Vagina (tissue), 2 donors: ENCODE measurements around the gene SLC3A2. TPM values are rescaled to one million over a fixed set of nuclear protein-coding genes. Genes with fewer than 3 reads are reported as not detected.

Experiments used
- DNase-seq, 2 donors: peaks; one replicate each; pipeline ENCODE4 v3.0.0-alpha.2; 2017; ENCODE audit errors: extremely low spot score in 2 of 2
- H3K27ac ChIP-seq: fragments of 200-600 bp; sonication (generic); one replicate; pipeline ENCODE4 v1.5.1; 2019
- H3K27me3 ChIP-seq: fragments of 200-600 bp; sonication (generic); one replicate; pipeline ENCODE4 v1.5.1; 2019
- H3K36me3 ChIP-seq, 2 donors: fragments of 200-600 bp; sonication (generic); one replicate each; pipeline ENCODE4 v1.5.1; 2017 to 2019
- H3K4me1 ChIP-seq: fragments of 200-600 bp; sonication (generic); one replicate; pipeline ENCODE4 v1.5.1; 2019
- H3K4me3 ChIP-seq, 2 donors: fragments of 200-600 bp; sonication (generic); 1 replicate in 1 of 2; 2 replicates in 1 of 2; pipeline ENCODE4 v1.5.1; 2016 to 2019
- H3K9me3 ChIP-seq: fragments of 200-600 bp; sonication (generic); one replicate; pipeline ENCODE4 v1.5.1; 2019
- CTCF ChIP-seq, 3 experiments: fragments of 450-650 bp in 2 of 3; fragments of 200-600 bp in 1 of 3; sonication (generic) in 1 of 3; IDR thresholded peaks; one replicate each; pipeline ENCODE4 v1.5.1; 2017 to 2019; ENCODE audit warnings: antibody characterized with exemption in 3 of 3, mild to moderate bottlenecking in 2 of 3, moderate library complexity in 2 of 3
- POLR2A ChIP-seq, 2 donors: fragments of 450-650 bp; IDR thresholded peaks; one replicate each; pipeline ENCODE4 v1.6.1; 2017; ENCODE audit warnings: antibody characterized with exemption in 2 of 2, mild to moderate bottlenecking in 2 of 2, moderate library complexity in 2 of 2
- POLR2AphosphoS5 ChIP-seq, 2 donors: sonication (generic); formaldehyde crosslinking; IDR thresholded peaks; one replicate each; pipeline ENCODE4 v1.9.0; 2017; ENCODE audit warnings: antibody characterized with exemption in 2 of 2, mild to moderate bottlenecking in 2 of 2, low read depth in 1 of 2; ENCODE audit not compliant: insufficient read depth in 1 of 2
- intact Hi-C: fragments of 100-400 bp; cut with DNase I; formaldehyde crosslinking; loops from one replicate; pipeline ENCODE4 v1.15.1; 2023
- total RNA-seq: library from RNA; depleted of rRNA; stranded (reverse); fragments of >200 nt; gene quantifications from one replicate; pipeline ENCODE4 v1.2.3, GENCODE V29; 2016

Gene SLC3A2
- total RNA-seq, 1 donor from 2014 or later = 169 TPM

- no peak overlapping the region for H3K27ac ChIP-seq
- H3K4me1 ChIP-seq = no peaks in the 10 kb centered on the region
- no peak overlapping the region for H3K4me3 ChIP-seq
- no peaks in the 10 kb centered on the region for H3K36me3 ChIP-seq
- H3K9me3 ChIP-seq = no peaks in the 10 kb centered on the region
- no peak for DNase-seq
- TF ChIP-seq POLR2A (IDR thresholded peaks at IDR 0.05) (no peak), POLR2AphosphoS5 (IDR thresholded peaks at IDR 0.05; ENCODE audit: insufficient read depth in 1 of 2, low read depth in 1 of 2) (no peak), CTCF (IDR thresholded peaks at IDR 0.05) (no peak)
- H3K27me3 ChIP-seq = no peaks in the 10 kb centered on the region
- intact Hi-C loops = loop anchor here (5.0 kb wide), 1 partner anchor 77 kb away; the partner anchor contains the start of gene TMEM179B
These were observed 16.9 kb upstream of the SLC3A2 start for GRCh38 chr11:62863687-62864335.

GRCh38 chr11:62865635-62866034 is 15.1 kb upstream of the SLC3A2 start:
- no peak for DNase-seq
- Histone ChIP-seq H3K36me3 (no peaks in the 10 kb centered on the region), H3K9me3 (no peaks in the 10 kb centered on the region), H3K27me3 (no peaks in the 10 kb centered on the region), H3K27ac (no peak overlapping the region), H3K4me3 (no peak overlapping the region), H3K4me1 (no peaks in the 10 kb centered on the region)
- intact Hi-C loops = no loop called here
- TF ChIP-seq POLR2A (IDR thresholded peaks at IDR 0.05) (no peak), CTCF (IDR thresholded peaks at IDR 0.05) (no peak), POLR2AphosphoS5 (IDR thresholded peaks at IDR 0.05; ENCODE audit: insufficient read depth in 1 of 2, low read depth in 1 of 2) (no peak)

GRCh38 chr11:62874851-62875250 is 5.8 kb upstream of the SLC3A2 start:
- Histone ChIP-seq H3K4me3 (no peak overlapping the region), H3K27me3 (no peaks in the 10 kb centered on the region), H3K4me1 (peaks cover 12% of the 10 kb centered on the region), H3K27ac (no peak overlapping the region), H3K9me3 (no peaks in the 10 kb centered on the region), H3K36me3 (no peaks in the 10 kb centered on the region)
- TF ChIP-seq POLR2AphosphoS5 (IDR thresholded peaks at IDR 0.05; ENCODE audit: insufficient read depth in 1 of 2, low read depth in 1 of 2) (no peak), POLR2A (IDR thresholded peaks at IDR 0.05) (no peak), CTCF (IDR thresholded peaks at IDR 0.05) (no peak)
- intact Hi-C loops = no loop called here
- DNase-seq = no peak

- intact Hi-C loops = no loop called here
- Histone ChIP-seq H3K9me3 (no peaks in the 10 kb centered on the region), H3K4me3 (no peak overlapping the region), H3K27me3 (no peaks in the 10 kb centered on the region), H3K27ac (no peak overlapping the region), H3K36me3 (no peaks in the 10 kb centered on the region), H3K4me1 (peaks cover 17% of the 10 kb centered on the region)
- TF ChIP-seq POLR2AphosphoS5 (IDR thresholded peaks at IDR 0.05; ENCODE audit: insufficient read depth in 1 of 2, low read depth in 1 of 2) (no peak), CTCF (IDR thresholded peaks at IDR 0.05) (no peak), POLR2A (IDR thresholded peaks at IDR 0.05) (no peak)
- no peak for DNase-seq
These were observed 4.8 kb upstream of the SLC3A2 start for GRCh38 chr11:62875698-62876478.

GRCh38 chr11:62876712-62877111 is 4.0 kb upstream of the SLC3A2 start:
- H3K27ac ChIP-seq = no peak overlapping the region
- H3K9me3 ChIP-seq = no peaks in the 10 kb centered on the region
- DNase-seq = no peak
- no peaks in the 10 kb centered on the region for H3K27me3 ChIP-seq
- no peak overlapping the region for H3K4me3 ChIP-seq
- peaks cover 17% of the 10 kb centered on the region for H3K4me1 ChIP-seq
- TF ChIP-seq CTCF (IDR thresholded peaks at IDR 0.05) (no peak), POLR2A (IDR thresholded peaks at IDR 0.05) (no peak), POLR2AphosphoS5 (IDR thresholded peaks at IDR 0.05; ENCODE audit: insufficient read depth in 1 of 2, low read depth in 1 of 2) (no peak)
- H3K36me3 ChIP-seq = no peaks in the 10 kb centered on the region
- intact Hi-C loops = no loop called here
